Right lobe of liver (tissue), 6 donors: ENCODE data around the gene CENPVL2. TPM values are rescaled to one million over a fixed set of nuclear protein-coding genes. Genes with fewer than 3 reads are reported as not detected.
"Not testable (repeated sequence)": the region's sequence is repeated elsewhere in the genome, so short reads cannot be mapped to it uniquely, and the experiment has no call there.

Source experiments
- ATAC-seq, 4 donors: fragments of 200-7000 bp; cut with Tn5 transposase; one replicate each; pipeline ENCODE4 v1.9.1; 2020; ENCODE audit warnings: mild to moderate bottlenecking in 4 of 4, moderate library complexity in 4 of 4
- DNase-seq, 3 donors: peaks; one replicate each; pipeline ENCODE4 v3.0.0-alpha.2; 2020
- H3K27ac ChIP-seq, 3 donors: fragments of 200-600 bp; one replicate each; pipeline ENCODE4 v1.8.0; 2022
- H3K27me3 ChIP-seq, 2 donors: fragments of 200-600 bp; one replicate each; pipeline ENCODE4 v1.8.0; 2022
- H3K36me3 ChIP-seq, 4 donors: fragments of 200-600 bp; sonication (generic) in 1 of 4; one replicate each; pipeline versions ENCODE4 v1.5.1 to v1.8.0; 2017 to 2022; ENCODE audit warnings: control low read depth in 1 of 4
- H3K4me1 ChIP-seq, 4 donors: fragments of 200-600 bp; sonication (generic) in 1 of 4; one replicate each; pipeline versions ENCODE4 v1.5.1 to v1.8.0; 2017 to 2022; ENCODE audit warnings: control low read depth in 1 of 4
- H3K4me3 ChIP-seq, 3 donors: fragments of 200-600 bp; one replicate each; pipeline ENCODE4 v1.8.0; 2022
- H3K9me3 ChIP-seq, 4 donors: fragments of 200-600 bp; sonication (generic) in 1 of 4; one replicate each; pipeline versions ENCODE4 v1.5.1 to v1.8.0; 2017 to 2022; ENCODE audit warnings: control low read depth in 1 of 4
- CTCF ChIP-seq, 4 donors: fragments of 200-600 bp in 3 of 4; fragments of 450-650 bp in 1 of 4; IDR thresholded peaks; one replicate each; pipeline versions ENCODE4 v1.5.1 to v1.8.0; 2016 to 2022; ENCODE audit warnings: antibody characterized with exemption in 4 of 4, mild to moderate bottlenecking in 2 of 4
- POLR2A ChIP-seq: fragments of 450-650 bp; IDR thresholded peaks from one replicate; pipeline ENCODE4 v1.6.1; 2017; ENCODE audit warnings: antibody characterized with exemption, mild to moderate bottlenecking
- WGBS: methylation state at CpG from one replicate; pipeline ENCODE4 v1.1.6; 2018; ENCODE audit warnings: low coverage, low lambda C conversion rate; ENCODE audit not compliant: insufficient coverage; ENCODE audit errors: missing lambda C conversion rate; 5-methylcytosine and 5-hydroxymethylcytosine counted together
- intact Hi-C, 2 donors: fragments of 100-400 bp; cut with DNase I; formaldehyde crosslinking; loops; one replicate each; pipeline versions ENCODE4 v1.11.2 to v1.14.1; 2022
- long read RNA-seq: library from polyadenylated mRNA; unstranded; transcript quantifications from one replicate; pipeline ENCODE4 v2.0.0, GENCODE V29; 2019
- total RNA-seq, 6 experiments: library from RNA; depleted of rRNA in 2 of 6; stranded (reverse); fragments of >200 nt in 2 of 6; fragmentation: NEBNext Ultra II Directional in 3 of 6; extraction: Animal tissue kit (Norgen Biotek cat#: 25700) in 3 of 6; gene quantifications; one replicate each; pipeline versions ENCODE4 v1.1.0 to v1.2.4, GENCODE V29; 2016 to 2023
- donor health status: DM: no; HTN: yes; CAD: no.
- donor health status: DM: no; HTN: no; CAD: no.
- donor health status: DM: no; HTN: no; CAD: no.
- donor health status: DM: no; HTN: yes; CAD: no.
- donor health status: DM: no; HTN: yes; CAD: no.

Gene CENPVL2
- total RNA-seq = not detected
- long read RNA-seq = 0 reads

DNA sequence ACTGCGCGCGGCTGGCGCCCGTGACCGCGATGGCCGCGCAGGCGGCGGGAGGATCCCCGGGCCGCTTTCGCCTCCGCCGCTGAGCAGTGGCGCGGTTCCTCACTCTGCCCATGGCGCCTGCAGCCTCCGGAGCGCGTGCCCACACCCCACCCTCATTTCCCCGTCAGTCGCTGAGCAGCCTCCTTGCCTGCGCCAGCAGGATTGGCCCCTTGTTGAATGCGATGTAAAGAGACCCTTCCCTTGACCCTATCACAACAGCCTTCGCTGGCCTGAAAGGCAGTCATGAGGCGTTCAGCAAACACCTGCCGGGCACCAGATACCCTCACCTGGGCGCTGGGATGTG, at the start of gene CENPVL2:
Gene CENPVL2, minus strand, starts transcription at position 112 of the 343 bp plus-strand sequence. Its CDS starts 0 bp downstream, at position 112.
- WGBS = no CpG with 5 or more reads among the region's 30 CpGs
- DNase-seq, H3K36me3 ChIP-seq, H3K27me3 ChIP-seq, H3K4me1 ChIP-seq, H3K27ac ChIP-seq, intact Hi-C loops, H3K9me3 ChIP-seq, H3K4me3 ChIP-seq: not testable (repeated sequence)
- ATAC-seq = peak in 1 of 4 donors; percentile 16

DNA sequence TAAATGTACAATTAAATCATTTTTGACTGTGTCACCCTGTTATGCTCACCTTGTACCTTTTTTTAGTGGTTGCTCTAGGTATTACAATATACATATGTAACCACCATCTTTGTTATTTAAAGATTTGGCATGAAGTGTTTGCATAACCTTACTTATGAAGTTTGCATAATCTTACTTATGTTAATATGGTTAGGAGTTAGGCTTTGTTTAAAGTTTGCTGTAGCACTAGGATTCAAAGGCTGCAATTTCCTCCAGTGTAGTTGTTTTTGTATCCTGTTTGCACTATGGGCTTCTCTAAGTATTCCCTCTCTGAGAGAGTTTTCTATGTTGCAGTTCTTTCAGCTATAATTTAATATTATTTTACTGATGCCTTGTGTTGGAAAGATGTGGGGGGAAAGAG, 45.6 kb upstream of the CENPVL2 start:
- no peak for ATAC-seq
- intact Hi-C loops = no loop called here
- Histone ChIP-seq H3K27me3 (no peaks in the 10 kb centered on the region), H3K4me1 (no peaks in the 10 kb centered on the region), H3K36me3 (no peaks in the 10 kb centered on the region), H3K4me3 (no peak overlapping the region), H3K27ac (no peak overlapping the region), H3K9me3 (no peaks in the 10 kb centered on the region)
- TF ChIP-seq CTCF (IDR thresholded peaks at IDR 0.05) (no peak), POLR2A (no peak)
- no peak for DNase-seq

DNA sequence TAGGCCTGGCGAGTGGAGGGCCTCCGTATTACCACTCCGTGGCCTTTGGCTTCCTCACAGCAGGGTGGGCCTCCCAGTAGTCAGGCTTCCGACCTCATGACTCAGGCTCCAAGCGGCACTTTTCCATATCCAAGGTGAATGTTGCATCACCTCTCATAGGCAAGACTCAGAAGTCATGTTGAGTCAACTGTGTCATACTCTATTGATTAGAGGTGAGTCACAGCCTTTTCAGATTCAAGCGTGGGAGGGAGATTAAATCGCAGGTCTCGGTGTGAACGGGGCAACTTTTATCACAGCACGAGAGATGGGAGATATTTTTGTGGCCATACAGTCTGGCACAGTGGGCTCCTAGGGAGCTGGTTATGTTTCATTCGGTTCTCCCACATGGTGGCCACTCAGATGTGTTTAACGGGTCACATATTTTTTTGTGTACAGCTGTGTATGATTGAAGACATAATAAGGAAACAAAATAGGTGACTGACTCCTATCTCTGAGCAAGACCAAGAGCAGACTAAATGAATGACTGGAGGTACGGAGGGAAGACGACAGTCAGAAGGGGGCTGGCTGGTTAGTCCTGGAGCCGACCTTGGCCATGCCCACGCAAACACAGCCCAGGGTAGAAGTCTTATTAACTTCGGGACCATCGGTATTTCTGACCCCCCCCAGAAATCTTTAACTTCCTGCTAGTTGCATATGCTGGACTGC, 30.5 kb upstream of the CENPVL2 start:
- H3K4me1 ChIP-seq, H3K36me3 ChIP-seq, H3K4me3 ChIP-seq, H3K27ac ChIP-seq, DNase-seq, intact Hi-C loops, H3K27me3 ChIP-seq, H3K9me3 ChIP-seq: not testable (repeated sequence)
- ATAC-seq = peak in 1 of 4 donors; percentile 29
- no CpG with 5 or more reads among the region's 18 CpGs for WGBS

- WGBS = no CpG with 5 or more reads among the region's 87 CpGs
- H3K27me3 ChIP-seq, ATAC-seq, DNase-seq, intact Hi-C loops, H3K4me3 ChIP-seq, H3K4me1 ChIP-seq, H3K36me3 ChIP-seq, H3K9me3 ChIP-seq, H3K27ac ChIP-seq: not testable (repeated sequence)
Observed at GRCh38 chrX:51710277-51711164, 27.9 kb upstream of the CENPVL2 start, which contains the start of gene CENPVL1. CENPVL1 (plus strand) TSS chrX:51710512; CDS start chrX:51710512, 0 bp downstream.

- TF ChIP-seq POLR2A (no peak), CTCF (IDR thresholded peaks at IDR 0.05) (no peak)
- ATAC-seq (no peak), DNase-seq (no peak)
- 30% methylated on average over 2 of the region's 8 CpGs for WGBS
- no peaks in the 10 kb centered on the region for H3K36me3 ChIP-seq
- no peaks in the 10 kb centered on the region for H3K9me3 ChIP-seq
- H3K4me1 ChIP-seq = no peaks in the 10 kb centered on the region
- intact Hi-C loops = no loop called here
- H3K27ac ChIP-seq = no peak overlapping the region
- no peaks in the 10 kb centered on the region for H3K27me3 ChIP-seq
- H3K4me3 ChIP-seq = no peak overlapping the region
Observed at GRCh38 chrX:51697397-51697796, 14.8 kb upstream of the CENPVL2 start.

GRCh38 chrX:51694254-51694653, 11.6 kb upstream of the CENPVL2 start:
- TF ChIP-seq POLR2A (no peak), CTCF (IDR thresholded peaks at IDR 0.05) (no peak)
- no peaks in the 10 kb centered on the region for H3K27me3 ChIP-seq
- no peak for ATAC-seq
- H3K4me1 ChIP-seq = no peaks in the 10 kb centered on the region
- H3K4me3 ChIP-seq = no peak overlapping the region
- H3K27ac ChIP-seq = no peak overlapping the region
- 54% methylated on average over 4 of the region's 6 CpGs for WGBS
- DNase-seq = no peak
- intact Hi-C loops = no loop called here
- H3K9me3 ChIP-seq = no peaks in the 10 kb centered on the region
- H3K36me3 ChIP-seq = no peaks in the 10 kb centered on the region

GRCh38 chrX:51681808-51682719, 567 bp downstream of the CENPVL2 start:
- H3K27me3 ChIP-seq, intact Hi-C loops, H3K4me3 ChIP-seq, H3K36me3 ChIP-seq, H3K4me1 ChIP-seq, H3K27ac ChIP-seq, H3K9me3 ChIP-seq, DNase-seq: not testable (repeated sequence)
- peak in 1 of 4 donors; percentile 17 for ATAC-seq
- no CpG with 5 or more reads among the region's 88 CpGs for WGBS
